Effector CD4-positive, alpha-beta T cell (primary cell): Measurements from ENCODE around the gene CCL7. TPM values are rescaled to one million over a fixed set of nuclear protein-coding genes. Genes with fewer than 3 reads are reported as not detected.
"Not testable (repeated sequence)": the region's sequence is repeated elsewhere in the genome, so short reads cannot be mapped to it uniquely, and the experiment has no call there.

Experiments used
- DNase-seq: peaks from one replicate; pipeline ENCODE4 v3.0.0-alpha.2; 2020
- total RNA-seq: gene quantifications from one replicate; lab custom pipeline; 2026; lab: John Stamatoyannopoulos, UW

Gene CCL7
- not detected for total RNA-seq

GRCh38 chr17:34269969-34270368 is at the start of gene CCL7:
TSS of gene CCL7 (plus strand) at chr17:34270221. CDS start at chr17:34270291, 70 bp downstream.
- no peak for DNase-seq

GRCh38 chr17:34220752-34221395 is 49.1 kb upstream of the CCL7 start:
- no peak for DNase-seq

- no peak for DNase-seq
Observed at GRCh38 chr17:34221411-34221810, 48.6 kb upstream of the CCL7 start.

- no peak for DNase-seq
Observed at GRCh38 chr17:34222722-34223497, 47.1 kb upstream of the CCL7 start.

GRCh38 chr17:34225046-34225445 is 45.0 kb upstream of the CCL7 start:
- no peak for DNase-seq

GRCh38 chr17:34226011-34226743 is 43.8 kb upstream of the CCL7 start:
- DNase-seq: no peak

- no peak for DNase-seq
Observed at GRCh38 chr17:34226744-34227034, 43.3 kb upstream of the CCL7 start.

GRCh38 chr17:34227293-34227692 is 42.7 kb upstream of the CCL7 start:
- DNase-seq: not testable (repeated sequence)

- no peak for DNase-seq
Observed at GRCh38 chr17:34227707-34228106, 42.3 kb upstream of the CCL7 start.

- DNase-seq: no peak
Observed at GRCh38 chr17:34228781-34229180, 41.2 kb upstream of the CCL7 start.

GRCh38 chr17:34230342-34230741 is 39.7 kb upstream of the CCL7 start:
- no peak for DNase-seq

- no peak for DNase-seq
Observed at GRCh38 chr17:34234616-34235015, 35.4 kb upstream of the CCL7 start.

- no peak for DNase-seq
Observed at GRCh38 chr17:34235389-34236028, 34.5 kb upstream of the CCL7 start.

- no peak for DNase-seq
Observed at GRCh38 chr17:34236281-34236892, 33.6 kb upstream of the CCL7 start.

- no peak for DNase-seq
Observed at GRCh38 chr17:34237458-34237857, 32.6 kb upstream of the CCL7 start.

- no peak for DNase-seq
Observed at GRCh38 chr17:34241062-34241461, 29.0 kb upstream of the CCL7 start.

- no peak for DNase-seq
Observed at GRCh38 chr17:34242587-34243363, 27.2 kb upstream of the CCL7 start.

GRCh38 chr17:34243364-34244320 is 26.4 kb upstream of the CCL7 start:
- DNase-seq: no peak

GRCh38 chr17:34245351-34245905 is 24.6 kb upstream of the CCL7 start:
- no peak for DNase-seq

GRCh38 chr17:34246446-34246845 is 23.6 kb upstream of the CCL7 start:
- DNase-seq: no peak

GRCh38 chr17:34246881-34247280 is 23.1 kb upstream of the CCL7 start:
- no peak for DNase-seq
